CD4-positive, alpha-beta memory T cell (primary cell): Measurements from ENCODE around the gene RWDD1. TPM values are rescaled to one million over a fixed set of nuclear protein-coding genes. Genes with fewer than 3 reads are reported as not detected.

ENCODE experiments used
- CTCF ChIA-PET: fragments of 350-600 bp; sonication (Branson Sonifier 250); formaldehyde crosslinking; loops from one replicate; lab custom pipeline; 2021; ENCODE audit warnings: inconsistent platforms; ENCODE audit not compliant: partially characterized antibody; lab: Charles Lee
- POLR2A ChIA-PET: fragments of 350-600 bp; sonication (Branson Sonifier 250); formaldehyde crosslinking; loops from one replicate; lab custom pipeline; 2021; ENCODE audit not compliant: partially characterized antibody; lab: Charles Lee
- DNase-seq, 5 donors: peaks; one replicate each; pipeline versions ENCODE4 v3.0.0 to v3.0.0-alpha.2; 2020 to 2022; ENCODE audit warnings: mixed read lengths in 1 of 5
- H3K27ac ChIP-seq: one replicate; pipeline ENCODE4 v1.7.0; 2013; ENCODE audit warnings: low read depth, low read length
- H3K27me3 ChIP-seq: 2 replicates; pipeline ENCODE4 v1.7.0; 2013; ENCODE audit warnings: mild to moderate bottlenecking, low read length, moderate library complexity; ENCODE audit not compliant: insufficient read depth
- H3K36me3 ChIP-seq: 2 replicates; pipeline ENCODE4 v1.7.0; 2013; ENCODE audit warnings: mild to moderate bottlenecking, low read length, moderate library complexity; ENCODE audit not compliant: insufficient read depth
- H3K4me1 ChIP-seq: 2 replicates; pipeline ENCODE4 v1.7.0; 2013; ENCODE audit warnings: mild to moderate bottlenecking, low read length, moderate library complexity; ENCODE audit not compliant: insufficient read depth
- H3K4me3 ChIP-seq, 2 donors: one replicate each; pipeline ENCODE4 v1.7.0; 2013; ENCODE audit warnings: low read length in 2 of 2, mild to moderate bottlenecking in 1 of 2
- H3K9me3 ChIP-seq, 2 donors: one replicate each; pipeline ENCODE4 v1.7.0; 2013; ENCODE audit warnings: low read length in 2 of 2, control low read depth in 1 of 2; ENCODE audit not compliant: control insufficient read depth in 1 of 2
- H3K27ac Mint-ChIP-seq, 7 donors: one replicate each; pipeline ENCODE4 v1.8.0; 2020 to 2021; ENCODE audit warnings: mixed read lengths in 7 of 7, mild to moderate bottlenecking in 6 of 7, inconsistent platforms in 3 of 7, moderate library complexity in 3 of 7
- H3K27me3 Mint-ChIP-seq, 2 donors: one replicate each; pipeline ENCODE4 v1.8.0; 2020 to 2021; ENCODE audit warnings: mixed read lengths in 2 of 2
- H3K36me3 Mint-ChIP-seq, 2 donors: one replicate each; pipeline ENCODE4 v1.8.0; 2020 to 2021; ENCODE audit warnings: mixed read lengths in 2 of 2, inconsistent platforms in 1 of 2, mild to moderate bottlenecking in 1 of 2
- H3K4me1 Mint-ChIP-seq, 4 donors: one replicate each; pipeline ENCODE4 v1.8.0; 2020 to 2021; ENCODE audit warnings: mixed read lengths in 4 of 4, mild to moderate bottlenecking in 1 of 4
- H3K4me3 Mint-ChIP-seq, 8 donors: one replicate each; pipeline ENCODE4 v1.8.0; 2020 to 2021; ENCODE audit warnings: mixed read lengths in 8 of 8, mild to moderate bottlenecking in 7 of 8, moderate library complexity in 6 of 8, inconsistent platforms in 3 of 8
- H3K9me3 Mint-ChIP-seq, 8 donors: one replicate each; pipeline ENCODE4 v1.8.0; 2020 to 2021; ENCODE audit warnings: mixed read lengths in 8 of 8, mild to moderate bottlenecking in 5 of 8, inconsistent platforms in 3 of 8, moderate library complexity in 1 of 8
- intact Hi-C: fragments of 100-400 bp; cut with micrococcal nuclease; formaldehyde crosslinking; loops from one replicate; pipeline ENCODE4 v1.15.1; 2023
- polyA plus RNA-seq, 2 donors: library from polyadenylated mRNA; unstranded; fragments of 300-500 nt; fragmentation: Illumina TruSeq; gene quantifications; one replicate each; pipeline ENCODE4 v1.2.3, GENCODE V29; 2021
- total RNA-seq, 2 experiments: library from RNA; stranded (reverse); gene quantifications; one replicate each; pipeline ENCODE4 v1.2.3, GENCODE V29; 2021

Gene RWDD1
- total and polyA plus RNA-seq, 4 experiments from 2014 or later: 32.6 to 79.0 (median 53.2) TPM

DNA sequence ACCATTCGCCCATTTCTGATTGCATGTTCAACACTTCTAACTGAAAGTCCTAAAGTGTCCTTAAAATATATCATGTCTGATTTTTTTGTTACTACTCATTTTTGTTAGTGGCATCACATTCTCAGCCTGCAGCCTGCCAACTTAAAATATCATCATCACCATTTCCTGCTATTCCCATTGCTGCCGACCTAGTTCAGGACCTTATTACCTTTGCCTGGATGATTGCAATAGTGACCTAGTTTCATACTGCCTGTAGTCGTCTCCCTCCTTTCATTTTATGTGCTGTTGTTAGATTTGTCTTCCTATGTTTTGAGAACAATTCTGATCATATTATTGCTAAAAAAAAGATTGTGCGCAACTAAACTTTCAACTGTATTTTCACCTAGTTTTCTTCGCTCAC, 6.2 kb downstream of the RWDD1 start:
- ChIA-PET POLR2A (no interaction called here), CTCF (no interaction called here)
- Histone ChIP-seq H3K36me3 (peaks cover 11% of the 10 kb centered on the region), H3K27ac (no peak overlapping the region), H3K27me3 (no peaks in the 10 kb centered on the region), H3K4me3 (no peak overlapping the region), H3K4me1 (peaks cover 36% of the 10 kb centered on the region), H3K9me3 (no peaks in the 10 kb centered on the region)
- Mint-ChIP-seq H3K36me3 (peaks cover 35 to 53% of the 10 kb centered on the region in 2 donors), H3K27me3 (no peaks in the 10 kb centered on the region), H3K9me3 (no peaks in the 10 kb centered on the region), H3K4me3 (no peak overlapping the region), H3K27ac (no peak overlapping the region), H3K4me1 (peaks cover 30 to 48% (median 39%) of the 10 kb centered on the region in 4 donors)
- intact Hi-C loops: no loop called here
- no peak for DNase-seq

GRCh38 chr6:116578335-116578734, 7.0 kb downstream of the RWDD1 start:
- Histone ChIP-seq H3K4me1 (peaks cover 27% of the 10 kb centered on the region), H3K9me3 (no peaks in the 10 kb centered on the region), H3K4me3 (no peak overlapping the region), H3K27me3 (no peaks in the 10 kb centered on the region), H3K36me3 (peaks cover 11% of the 10 kb centered on the region), H3K27ac (no peak overlapping the region)
- H3K4me3 Mint-ChIP-seq: no peak overlapping the region
- ChIA-PET POLR2A (no interaction called here), CTCF (no interaction called here)
- no peak overlapping the region for H3K27ac Mint-ChIP-seq
- H3K4me1 Mint-ChIP-seq: peaks cover 24 to 41% (median 33%) of the 10 kb centered on the region in 4 donors
- no peaks in the 10 kb centered on the region for H3K27me3 Mint-ChIP-seq
- intact Hi-C loops: no loop called here
- no peaks in the 10 kb centered on the region for H3K9me3 Mint-ChIP-seq
- peaks cover 41 to 55% of the 10 kb centered on the region in 2 donors for H3K36me3 Mint-ChIP-seq
- DNase-seq: no peak

GRCh38 chr6:116579143-116579542, 7.8 kb downstream of the RWDD1 start:
- CTCF ChIA-PET: interaction anchor here (0.9 to 1.1 kb wide), 2 partner anchors 18 to 44 kb away, joined by 3 to 5 read pairs; no protein-coding TSS in a partner anchor
- no peaks in the 10 kb centered on the region for H3K9me3 Mint-ChIP-seq
- intact Hi-C loops: no loop called here
- Histone ChIP-seq H3K27ac (no peak overlapping the region), H3K9me3 (no peaks in the 10 kb centered on the region), H3K4me3 (no peak overlapping the region), H3K36me3 (peaks cover 11% of the 10 kb centered on the region), H3K27me3 (no peaks in the 10 kb centered on the region), H3K4me1 (peaks cover 19% of the 10 kb centered on the region)
- POLR2A ChIA-PET: interaction anchor here (0.8 kb wide), 1 partner anchor 8 kb away, joined by 5 read pairs; the partner anchor contains the start of gene RWDD1
- peaks cover 42 to 53% of the 10 kb centered on the region in 2 donors for H3K36me3 Mint-ChIP-seq
- no peak for DNase-seq
- H3K4me3 Mint-ChIP-seq: no peak overlapping the region
- H3K27me3 Mint-ChIP-seq: no peaks in the 10 kb centered on the region
- H3K27ac Mint-ChIP-seq: peak overlapping the region in 1 of 7 donors; percentile 4
- peaks cover 19 to 33% (median 27%) of the 10 kb centered on the region in 4 donors for H3K4me1 Mint-ChIP-seq

DNA sequence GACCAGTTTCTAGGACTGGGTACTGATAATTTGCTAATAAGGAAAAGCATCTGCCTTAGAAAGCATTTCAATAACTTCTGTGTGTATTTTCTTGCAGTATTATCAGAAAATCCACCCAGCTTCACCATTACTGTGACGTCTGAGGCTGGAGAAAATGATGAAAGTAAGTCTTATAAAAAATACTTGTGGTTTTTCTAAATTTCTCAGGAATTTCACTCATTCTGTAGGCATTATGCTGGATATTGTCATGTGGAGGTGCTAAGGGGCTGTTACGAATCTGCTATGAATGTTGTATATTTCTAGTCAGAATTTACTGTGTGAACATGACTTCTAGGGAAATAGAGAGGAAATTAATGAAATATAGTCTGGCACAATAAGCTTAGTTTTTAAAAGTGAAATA, 8.9 kb downstream of the RWDD1 start:
- Mint-ChIP-seq H3K4me3 (no peak overlapping the region), H3K9me3 (no peaks in the 10 kb centered on the region), H3K4me1 (peaks cover 18 to 28% (median 24%) of the 10 kb centered on the region in 4 donors), H3K27me3 (no peaks in the 10 kb centered on the region), H3K36me3 (peaks cover 48 to 59% of the 10 kb centered on the region in 2 donors), H3K27ac (peak overlapping the region in 3 of 7 donors; percentile 2 to 32 (median 25))
- CTCF ChIA-PET: interaction anchor here (1.1 to 1.4 kb wide), 2 partner anchors 8 to 19 kb away, joined by 5 read pairs; partner anchors contain the start of gene RWDD1
- POLR2A ChIA-PET: interaction anchor here (0.8 kb wide), 1 partner anchor 9 kb away, joined by 5 read pairs; the partner anchor contains the start of gene RWDD1
- Histone ChIP-seq H3K27ac (no peak overlapping the region), H3K4me1 (peaks cover 15% of the 10 kb centered on the region), H3K9me3 (no peaks in the 10 kb centered on the region), H3K36me3 (peaks cover 18% of the 10 kb centered on the region), H3K27me3 (no peaks in the 10 kb centered on the region), H3K4me3 (no peak overlapping the region)
- intact Hi-C loops: no loop called here
- no peak for DNase-seq

DNA sequence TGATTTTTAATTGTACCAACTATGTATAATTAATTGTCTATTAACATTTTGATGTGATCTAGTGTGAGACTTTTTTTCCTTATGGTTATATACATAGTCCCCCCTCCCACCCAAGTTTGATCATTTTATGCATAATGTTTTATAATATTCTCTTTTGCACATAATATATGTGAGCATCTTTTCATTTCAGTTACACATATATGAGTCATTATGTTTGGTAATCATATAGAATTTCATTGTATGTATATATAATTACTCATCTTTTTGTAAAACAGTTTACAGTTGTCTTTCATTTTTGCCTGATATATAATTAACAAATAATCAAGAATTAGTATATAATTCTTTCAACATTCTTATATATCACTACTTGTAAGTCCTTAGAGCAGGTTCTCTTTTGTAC, 15.0 kb downstream of the RWDD1 start:
- intact Hi-C loops: no loop called here
- no peak overlapping the region for H3K27ac ChIP-seq
- no peaks in the 10 kb centered on the region for H3K4me1 ChIP-seq
- no peaks in the 10 kb centered on the region for H3K9me3 ChIP-seq
- H3K27me3 ChIP-seq: no peaks in the 10 kb centered on the region
- H3K27ac Mint-ChIP-seq: no peak overlapping the region
- DNase-seq: no peak
- ChIA-PET POLR2A (no interaction called here), CTCF (no interaction called here)
- H3K9me3 Mint-ChIP-seq: no peaks in the 10 kb centered on the region
- peaks cover 30% of the 10 kb centered on the region for H3K36me3 ChIP-seq
- peaks cover 49 to 61% of the 10 kb centered on the region in 2 donors for H3K36me3 Mint-ChIP-seq
- peaks cover 0 to 4% (median under 1%) of the 10 kb centered on the region in 4 donors for H3K4me1 Mint-ChIP-seq
- no peaks in the 10 kb centered on the region for H3K27me3 Mint-ChIP-seq
- H3K4me3 Mint-ChIP-seq: no peak overlapping the region
- H3K4me3 ChIP-seq: no peak overlapping the region

DNA sequence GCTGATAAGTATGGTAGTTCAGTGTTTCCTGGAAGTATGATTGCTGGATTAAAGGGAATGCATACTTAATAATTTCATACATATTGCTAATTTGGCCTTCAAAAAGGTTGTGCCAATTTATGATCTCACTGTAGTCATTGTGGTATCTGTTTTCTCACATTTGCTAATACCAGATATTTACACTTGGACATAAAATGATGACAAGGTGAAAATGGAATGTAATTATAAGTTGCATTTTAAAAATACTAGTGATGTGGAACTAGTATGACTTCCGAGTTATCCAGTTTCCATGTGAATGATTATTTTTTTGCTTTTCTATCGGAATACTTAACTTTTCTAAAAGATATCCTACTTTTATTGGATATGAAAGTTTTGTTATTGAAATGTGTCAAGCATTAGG, 15.4 kb downstream of the RWDD1 start:
- Histone ChIP-seq H3K27me3 (no peaks in the 10 kb centered on the region), H3K4me1 (no peaks in the 10 kb centered on the region), H3K36me3 (peaks cover 35% of the 10 kb centered on the region), H3K27ac (no peak overlapping the region), H3K9me3 (no peaks in the 10 kb centered on the region), H3K4me3 (no peak overlapping the region)
- no peak overlapping the region for H3K4me3 Mint-ChIP-seq
- H3K4me1 Mint-ChIP-seq: peaks cover 0 to 4% (median 0%) of the 10 kb centered on the region in 4 donors
- peaks cover 54 to 61% of the 10 kb centered on the region in 2 donors for H3K36me3 Mint-ChIP-seq
- ChIA-PET CTCF (no interaction called here), POLR2A (no interaction called here)
- DNase-seq: no peak
- H3K27ac Mint-ChIP-seq: no peak overlapping the region
- no peaks in the 10 kb centered on the region for H3K9me3 Mint-ChIP-seq
- no peaks in the 10 kb centered on the region for H3K27me3 Mint-ChIP-seq
- intact Hi-C loops: no loop called here

GRCh38 chr6:116595247-116595646, 23.9 kb downstream of the RWDD1 start:
- no peak for DNase-seq
- no peaks in the 10 kb centered on the region for H3K27me3 ChIP-seq
- Mint-ChIP-seq H3K4me3 (no peak overlapping the region), H3K36me3 (peaks cover 53 to 73% of the 10 kb centered on the region in 2 donors), H3K27me3 (no peaks in the 10 kb centered on the region), H3K9me3 (no peaks in the 10 kb centered on the region), H3K27ac (no peak overlapping the region), H3K4me1 (no peaks in the 10 kb centered on the region)
- H3K9me3 ChIP-seq: no peaks in the 10 kb centered on the region
- H3K36me3 ChIP-seq: peaks cover 28% of the 10 kb centered on the region
- no peak overlapping the region for H3K27ac ChIP-seq
- ChIA-PET CTCF (no interaction called here), POLR2A (no interaction called here)
- H3K4me3 ChIP-seq: no peak overlapping the region
- intact Hi-C loops: no loop called here
- H3K4me1 ChIP-seq: no peaks in the 10 kb centered on the region
